GM21529 (cell line): ENCODE results near the gene PDGFRB.

Source experiments
- ATAC-seq: cut with Tn5 transposase; IDR thresholded peaks from one replicate; pipeline ENCODE4 v1.9.1; 2021; ENCODE audit not compliant: unreplicated experiment

The PDGFRB gene

DNA sequence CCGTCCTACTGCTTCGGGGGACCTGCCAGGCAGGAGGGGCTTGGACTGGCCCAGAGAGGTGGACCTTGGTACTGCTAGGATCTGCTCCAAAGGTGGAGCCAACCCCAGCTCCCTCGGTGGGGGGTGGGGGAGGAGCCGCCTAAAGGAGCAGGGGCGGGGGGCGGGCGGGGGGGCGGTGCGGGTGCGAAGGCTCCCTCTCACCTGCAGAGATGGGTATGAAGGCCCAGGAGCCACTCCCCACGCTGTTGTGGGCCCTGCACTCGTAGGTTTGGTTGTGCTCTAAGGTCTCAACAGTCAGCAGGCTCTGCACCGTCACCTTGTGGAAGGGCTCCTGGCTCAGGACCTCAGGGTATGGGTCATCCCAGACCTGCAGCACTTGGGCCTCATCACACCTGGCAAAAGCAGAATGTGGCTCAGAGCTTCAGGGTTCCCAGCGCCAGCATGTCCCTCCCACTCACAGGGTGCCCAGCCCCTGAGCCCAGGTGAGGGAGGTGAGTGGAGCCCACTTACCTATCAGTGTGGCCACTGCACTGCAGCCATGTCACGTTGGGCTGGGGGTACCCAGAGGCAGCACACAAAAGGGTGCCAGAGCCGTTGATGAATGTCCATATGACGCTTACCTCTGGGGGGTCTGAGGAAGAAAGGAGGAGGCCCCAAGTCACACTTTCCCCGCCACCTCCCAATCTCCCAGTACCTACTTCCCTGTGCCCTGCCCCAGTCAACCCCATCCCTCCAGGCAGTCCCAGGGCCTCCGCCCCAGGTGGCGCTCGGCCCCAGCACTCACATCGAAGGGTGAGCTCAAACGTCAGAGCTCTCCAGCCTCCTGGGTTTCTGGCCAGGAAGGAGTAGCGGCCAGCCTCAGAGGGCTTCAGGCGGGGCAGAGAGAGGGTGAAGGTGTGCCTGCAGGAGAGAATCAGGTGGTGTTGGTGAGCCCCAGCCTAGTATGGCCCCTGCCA is 85.7 kb downstream of the PDGFRB start:
- no peak for ATAC-seq

DNA sequence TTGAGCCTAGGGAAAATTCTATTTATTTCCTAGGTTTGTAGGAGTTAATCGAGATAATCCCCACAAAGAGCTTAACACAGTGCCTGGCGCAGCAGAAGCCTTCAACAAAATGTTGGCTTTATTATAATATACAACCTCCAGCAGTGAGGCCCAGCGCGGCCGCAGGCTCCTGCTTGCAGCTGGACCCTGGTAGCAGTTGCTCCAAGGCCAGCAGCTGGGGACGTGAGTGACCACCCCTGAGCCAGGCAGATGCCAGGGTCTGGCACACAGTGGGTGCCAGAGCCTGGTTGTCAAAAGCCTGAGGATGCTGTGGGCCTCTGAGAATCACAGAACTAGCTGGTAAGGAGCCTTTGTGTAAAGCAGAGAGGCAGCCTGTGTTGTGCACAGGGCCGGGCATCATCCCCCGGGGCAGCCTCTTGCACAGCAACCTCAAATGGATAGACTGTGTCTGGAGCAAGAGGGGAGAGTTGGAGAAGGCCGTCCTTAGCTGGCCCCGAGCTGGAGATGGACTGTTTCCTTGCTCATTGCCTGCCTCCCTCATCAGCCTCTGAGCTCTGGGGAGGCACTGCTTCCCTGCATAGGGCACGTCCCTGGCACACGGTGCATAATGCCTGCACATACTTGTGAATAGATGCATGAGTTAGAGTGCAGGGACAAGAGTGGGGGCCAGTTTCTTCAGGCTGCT is 86.5 kb downstream of the PDGFRB start:
- no peak for ATAC-seq

DNA sequence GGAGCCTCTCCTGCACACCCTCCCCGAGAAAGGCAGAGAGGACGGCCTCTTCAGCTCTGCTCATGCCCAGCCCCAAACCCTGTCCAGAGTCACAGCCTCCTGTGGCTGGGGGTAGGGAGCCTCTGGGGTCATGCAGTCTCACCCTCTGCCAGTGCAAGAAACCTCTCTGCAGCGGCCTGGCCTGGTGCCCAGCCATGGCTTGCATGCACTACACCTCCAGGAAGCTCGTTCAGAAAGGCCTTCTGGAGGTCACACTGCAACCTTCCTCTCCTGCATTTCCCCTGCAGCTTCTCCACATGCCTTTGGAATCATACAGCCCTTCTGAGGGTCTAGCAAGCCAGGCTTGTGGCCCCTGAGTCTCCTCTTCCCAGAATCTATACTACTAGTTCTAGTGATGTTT is 87.2 kb downstream of the PDGFRB start:
- no peak for ATAC-seq

DNA sequence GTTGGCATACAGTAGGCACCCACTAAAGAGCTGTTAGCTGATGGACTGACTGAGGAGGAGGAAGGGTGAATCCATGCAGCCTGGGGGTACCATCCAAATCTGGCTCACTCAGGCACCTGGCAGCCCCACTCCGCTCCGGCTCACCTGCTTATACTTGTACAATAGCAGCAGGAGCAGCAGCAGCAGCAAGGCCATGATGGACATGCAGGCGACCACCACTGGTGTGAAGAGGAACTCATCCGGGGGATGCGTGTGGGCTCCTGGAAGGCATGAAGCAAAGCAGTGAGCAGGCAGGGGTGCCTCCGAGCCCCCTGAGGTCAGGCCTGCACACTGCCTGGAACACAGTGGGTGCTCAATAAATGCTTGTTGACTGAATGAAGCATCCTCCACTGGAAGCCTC is 87.6 kb downstream of the PDGFRB start:
- no peak for ATAC-seq

DNA sequence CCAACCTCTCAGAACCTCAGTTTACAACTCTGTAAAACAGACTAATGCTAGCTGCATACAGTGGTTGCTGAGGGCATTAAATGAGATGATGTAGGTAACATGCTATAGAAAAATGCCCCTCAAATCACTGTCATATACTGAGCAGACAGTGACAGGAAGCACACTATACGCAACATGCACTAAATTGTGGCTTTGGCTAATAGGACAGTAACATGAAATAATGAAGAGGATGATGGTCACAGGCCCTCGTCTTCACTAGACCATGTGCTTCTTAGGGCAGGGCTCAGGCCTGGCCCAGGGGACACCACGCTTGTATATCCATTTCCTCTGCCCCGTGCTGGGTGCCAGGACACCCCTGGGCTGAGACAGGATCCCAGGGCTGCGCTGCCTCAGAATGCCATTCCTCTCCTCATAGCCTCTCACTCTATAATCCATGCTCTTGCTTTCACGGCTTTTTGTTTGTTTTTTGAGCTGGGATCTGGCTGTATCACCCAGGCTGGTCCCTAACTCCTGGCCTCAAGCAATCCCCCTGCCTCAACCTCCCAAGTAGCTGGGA is 88.2 kb downstream of the PDGFRB start:
- peak; percentile 19 for ATAC-seq

DNA sequence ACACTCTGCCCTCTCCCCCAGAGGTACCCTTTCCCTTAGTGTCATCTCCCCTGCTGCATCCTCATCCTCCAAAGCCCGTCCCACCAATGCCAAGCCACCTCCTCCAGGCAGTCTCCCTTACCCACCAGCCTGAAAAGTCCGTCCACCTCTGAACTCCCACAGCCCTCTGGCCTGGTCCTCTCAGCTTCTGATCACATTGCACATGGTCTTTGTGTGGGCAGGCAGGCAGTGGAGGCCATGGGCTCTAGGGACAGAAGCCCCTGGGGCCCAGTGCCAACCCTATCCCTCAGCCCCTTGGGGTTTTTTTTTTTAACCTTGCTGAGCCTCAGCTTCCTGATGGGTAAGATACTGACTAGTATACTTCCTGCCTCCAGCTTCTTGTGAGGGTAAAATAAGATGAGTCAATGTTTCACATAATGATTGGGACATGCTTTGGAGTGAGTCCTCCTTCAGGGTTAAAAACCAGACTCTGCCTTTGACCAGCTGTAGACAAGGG is 88.7 kb downstream of the PDGFRB start:
- ATAC-seq, result peak; percentile 66

DNA sequence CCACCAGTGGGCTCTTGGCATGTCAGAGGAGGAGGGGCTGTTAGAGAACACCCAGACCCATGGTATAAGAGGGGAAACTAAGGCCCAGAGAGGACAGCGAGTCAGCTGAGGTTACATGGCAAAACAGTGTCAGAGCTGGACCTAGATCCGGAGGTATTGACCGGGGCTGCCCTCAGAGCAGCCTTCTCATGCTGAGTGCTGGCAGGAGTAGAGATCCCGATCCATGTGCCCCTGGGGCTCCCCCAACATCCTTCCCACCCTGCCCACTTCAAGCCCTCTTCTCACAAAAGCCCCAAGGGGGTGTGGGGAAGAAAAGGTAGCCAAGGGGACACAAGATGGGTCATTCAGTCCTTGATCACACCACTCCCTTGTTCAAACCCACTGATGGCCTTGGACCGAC is 89.2 kb downstream of the PDGFRB start:
- ATAC-seq, result no peak

DNA sequence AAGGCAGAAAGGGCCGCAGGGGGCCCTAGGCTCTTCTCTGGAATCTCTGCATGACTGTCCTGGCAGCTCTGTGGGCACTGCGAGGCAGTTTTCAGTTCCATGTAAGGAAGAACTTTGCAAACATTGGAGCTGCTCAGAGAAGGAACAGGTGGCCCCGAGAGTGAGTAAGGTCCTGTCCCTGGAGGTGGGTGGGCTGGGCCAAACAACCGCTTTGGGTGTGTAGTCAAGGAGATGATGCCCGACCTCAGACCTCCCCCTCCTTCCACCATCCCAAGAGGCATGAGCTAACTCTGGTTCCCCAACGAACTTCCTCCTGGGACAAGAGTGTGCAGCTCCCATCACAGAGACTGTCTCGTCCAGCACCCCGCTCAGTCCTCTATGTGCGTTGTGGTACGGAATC is 89.8 kb downstream of the PDGFRB start:
- no peak for ATAC-seq

DNA sequence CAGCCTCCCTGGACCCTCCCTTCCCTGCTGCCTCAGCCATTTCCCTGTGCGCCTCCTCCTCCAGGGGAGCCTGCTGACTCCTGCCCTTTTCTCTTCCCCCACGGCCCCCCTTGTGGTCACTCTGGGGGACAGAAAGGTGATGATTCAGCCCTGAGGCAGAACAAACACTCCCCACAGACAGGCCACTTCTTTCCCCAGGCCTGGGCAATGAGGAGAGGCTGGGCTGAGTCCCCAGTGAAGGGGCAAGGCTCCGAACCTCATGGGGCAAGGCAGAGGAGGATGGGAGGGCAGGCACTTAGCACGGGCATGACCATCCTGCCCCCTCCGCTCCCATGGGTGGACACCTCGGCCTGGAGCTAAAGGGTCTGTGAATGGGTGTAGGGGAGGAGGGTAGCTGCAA is 90.3 kb downstream of the PDGFRB start:
- ATAC-seq, result no peak

DNA sequence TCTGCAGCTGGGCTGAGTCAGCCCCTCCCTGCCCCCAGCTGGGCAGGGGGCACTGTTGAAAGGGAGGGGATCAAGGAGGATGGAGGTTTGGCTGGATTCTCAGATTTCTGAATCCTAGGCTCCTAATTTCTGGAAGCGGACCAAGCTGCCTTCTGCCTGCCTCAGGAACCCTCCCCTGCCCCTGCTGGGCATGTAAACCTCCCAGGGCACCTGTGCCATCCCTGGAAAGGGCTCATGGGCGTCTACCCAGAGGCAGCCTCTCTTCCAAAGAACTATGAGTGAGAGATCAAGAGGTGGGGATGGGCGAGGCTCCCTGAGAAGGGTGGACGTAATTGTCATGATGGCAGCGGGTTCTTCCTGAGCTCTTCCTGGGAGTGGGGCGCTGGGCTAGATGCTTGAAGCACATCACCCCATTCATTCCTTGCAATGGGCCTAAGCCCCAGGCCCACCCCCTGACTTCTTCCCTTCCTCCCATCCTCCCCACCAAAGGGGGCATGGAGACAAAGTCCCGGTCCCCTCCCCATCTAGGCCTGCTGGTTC is 90.9 kb downstream of the PDGFRB start:
- ATAC-seq, result no peak
